ENCODE data around the gene USP17L22.
"Not testable (repeated sequence)": the region's sequence is repeated elsewhere in the genome, so short reads cannot be mapped to it uniquely, and the experiment has no call there.

USP17L22 gene

GRCh38 chr4:9267319-9267718 is at the start of gene USP17L22:
TSS of gene USP17L22 (plus strand) at chr4:9267619. CDS start at chr4:9267619, 0 bp downstream.
- DNase-seq (ENCODE audit: low read depth in 1 of 2, low spot score in 1 of 2) = not testable (repeated sequence)

DNA sequence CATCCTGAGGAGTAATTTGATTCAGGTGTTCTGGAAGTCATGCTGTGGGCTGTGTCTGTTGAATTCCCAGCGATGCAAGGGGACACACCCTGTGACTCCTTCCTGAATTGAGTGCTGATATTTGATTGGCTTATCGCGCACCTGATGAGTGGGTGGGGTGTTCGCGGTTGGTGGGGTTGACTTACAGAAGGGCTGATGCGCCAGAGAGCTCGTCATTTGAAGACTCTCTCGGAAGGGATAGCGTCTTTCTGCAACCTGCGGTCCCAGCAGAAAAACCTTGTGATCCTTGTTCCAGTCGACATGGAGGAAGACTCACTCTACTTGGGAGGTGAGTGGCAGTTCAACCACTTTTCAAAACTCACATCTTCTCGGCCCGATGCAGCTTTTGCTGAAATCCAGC is 47.6 kb upstream of the USP17L22 start, which contains the start of gene USP17L12:
Gene USP17L12 (plus strand): TSS at position 301 of the 400 bp plus-strand sequence. CDS start 0 bp downstream, at position 301.
- not testable (repeated sequence) for DNase-seq (ENCODE audit: low read depth in 1 of 2, low spot score in 1 of 2)

GRCh38 chr4:9224596-9224995 is 42.8 kb upstream of the USP17L22 start, which contains the start of gene USP17L13:
TSS of gene USP17L13 (plus strand) at chr4:9224896. CDS start at chr4:9224896, 0 bp downstream.
- DNase-seq (ENCODE audit: low read depth in 1 of 2, low spot score in 1 of 2) = not testable (repeated sequence)

- DNase-seq (ENCODE audit: low read depth in 1 of 2, low spot score in 1 of 2) = not testable (repeated sequence)
Observed at GRCh38 chr4:9230249-9230648, 37.2 kb upstream of the USP17L22 start.

GRCh38 chr4:9234085-9234484 is 33.3 kb upstream of the USP17L22 start, which contains the start of gene USP17L15:
TSS of gene USP17L15 (plus strand) at chr4:9234385. CDS start at chr4:9234385, 0 bp downstream.
- not testable (repeated sequence) for DNase-seq (ENCODE audit: low read depth in 1 of 2, low spot score in 1 of 2)

- DNase-seq (ENCODE audit: low read depth in 1 of 2, low spot score in 1 of 2) = not testable (repeated sequence)
Observed at GRCh38 chr4:9238461-9238860, 29.0 kb upstream of the USP17L22 start.

DNA sequence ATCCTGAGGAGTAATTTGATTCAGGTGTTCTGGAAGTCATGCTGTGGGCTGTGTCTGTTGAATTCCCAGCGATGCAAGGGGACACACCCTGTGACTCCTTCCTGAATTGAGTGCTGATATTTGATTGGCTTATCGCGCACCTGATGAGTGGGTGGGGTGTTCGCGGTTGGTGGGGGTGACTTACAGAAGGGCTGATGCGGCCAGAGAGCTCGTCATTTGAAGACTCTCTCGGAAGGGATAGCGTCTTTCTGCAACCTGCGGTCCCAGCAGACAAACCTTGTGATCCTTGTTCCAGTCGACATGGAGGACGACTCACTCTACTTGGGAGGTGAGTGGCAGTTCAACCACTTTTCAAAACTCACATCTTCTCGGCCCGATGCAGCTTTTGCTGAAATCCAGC is 23.8 kb upstream of the USP17L22 start, which contains the start of gene USP17L17:
Gene USP17L17 (plus strand): TSS at position 301 of the 400 bp plus-strand sequence. CDS start 0 bp downstream, at position 301.
- not testable (repeated sequence) for DNase-seq (ENCODE audit: low read depth in 1 of 2, low spot score in 1 of 2)

GRCh38 chr4:9247953-9248680 is 19.3 kb upstream of the USP17L22 start, which contains the start of gene USP17L18:
TSS of gene USP17L18 (plus strand) at chr4:9248630. CDS start at chr4:9248630, 0 bp downstream.
- DNase-seq (ENCODE audit: low read depth in 1 of 2, low spot score in 1 of 2) = peak in 1 of 2 donors; percentile 0

DNA sequence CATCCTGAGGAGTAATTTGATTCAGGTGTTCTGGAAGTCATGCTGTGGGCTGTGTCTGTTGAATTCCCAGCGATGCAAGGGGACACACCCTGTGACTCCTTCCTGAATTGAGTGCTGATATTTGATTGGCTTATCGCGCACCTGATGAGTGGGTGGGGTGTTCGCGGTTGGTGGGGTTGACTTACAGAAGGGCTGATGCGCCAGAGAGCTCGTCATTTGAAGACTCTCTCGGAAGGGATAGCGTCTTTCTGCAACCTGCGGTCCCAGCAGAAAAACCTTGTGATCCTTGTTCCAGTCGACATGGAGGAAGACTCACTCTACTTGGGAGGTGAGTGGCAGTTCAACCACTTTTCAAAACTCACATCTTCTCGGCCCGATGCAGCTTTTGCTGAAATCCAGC is 14.3 kb upstream of the USP17L22 start, which contains the start of gene USP17L19:
Gene USP17L19 (plus strand): TSS at position 301 of the 400 bp plus-strand sequence. CDS start 0 bp downstream, at position 301.
- not testable (repeated sequence) for DNase-seq (ENCODE audit: low read depth in 1 of 2, low spot score in 1 of 2)

GRCh38 chr4:9257824-9258223 is 9.6 kb upstream of the USP17L22 start, which contains the start of gene USP17L20:
TSS of gene USP17L20 (plus strand) at chr4:9258124. CDS start at chr4:9258124, 0 bp downstream.
- DNase-seq (ENCODE audit: low read depth in 1 of 2, low spot score in 1 of 2) = not testable (repeated sequence)

GRCh38 chr4:9262572-9262971 is 4.8 kb upstream of the USP17L22 start, which contains the start of gene USP17L21:
TSS of gene USP17L21 (plus strand) at chr4:9262872. CDS start at chr4:9262872, 0 bp downstream.
- not testable (repeated sequence) for DNase-seq (ENCODE audit: low read depth in 1 of 2, low spot score in 1 of 2)

- DNase-seq (ENCODE audit: low read depth in 1 of 2, low spot score in 1 of 2) = peak in 1 of 2 donors; percentile 1
Observed at GRCh38 chr4:9271719-9272118, 4.3 kb downstream of the USP17L22 start.
